Adrenal gland (tissue), 12 donors: ENCODE measurements around the gene REEP3. TPM values are rescaled to one million over a fixed set of nuclear protein-coding genes. Genes with fewer than 3 reads are reported as not detected.

ENCODE experiments used
- DNase-seq, 7 donors: peaks; one replicate each; pipeline ENCODE4 v3.0.0-alpha.2; 2019 to 2020
- H3K27ac ChIP-seq, 5 donors: fragments of 200-600 bp; sonication (generic) in 4 of 5; 1 replicate in 3 of 5; 2 replicates in 2 of 5; pipeline versions ENCODE4 v1.5.1 to v1.8.0; 2016 to 2020; ENCODE audit warnings: mild to moderate bottlenecking in 1 of 5
- H3K27me3 ChIP-seq: fragments of 200-600 bp; 2 replicates; pipeline ENCODE4 v1.8.0; 2021
- H3K36me3 ChIP-seq, 2 donors: fragments of 200-600 bp; replicated peaks in 1 of 2; 1 replicate in 1 of 2; 2 replicates in 1 of 2; pipeline versions ENCODE4 v1.5.1 to v1.8.0; 2018 to 2022
- H3K4me1 ChIP-seq, 2 donors: fragments of 200-600 bp; replicated peaks in 1 of 2; 1 replicate in 1 of 2; 2 replicates in 1 of 2; pipeline versions ENCODE4 v1.5.1 to v1.8.0; 2018 to 2021
- H3K4me3 ChIP-seq, 4 donors: fragments of 200-600 bp; sonication (generic) in 3 of 4; one replicate each; pipeline ENCODE4 v1.5.1; 2016 to 2018
- H3K9me3 ChIP-seq, 3 donors: fragments of 200-600 bp; sonication (generic) in 1 of 3; replicated peaks in 1 of 3; 1 replicate in 2 of 3; 2 replicates in 1 of 3; pipeline versions ENCODE4 v1.5.1 to v1.8.0; 2016 to 2021
- POLR2A ChIP-seq, 2 donors: fragments of 450-650 bp; IDR thresholded peaks; one replicate each; pipeline ENCODE4 v1.6.1; 2017; ENCODE audit warnings: antibody characterized with exemption in 2 of 2, mild to moderate bottlenecking in 2 of 2, moderate library complexity in 1 of 2
- WGBS, 4 donors: extraction: QIAGEN DNeasy Blood & Tissue Kit in 2 of 4; methylation state at CpG; one replicate each; pipeline versions ENCODE4 v1.1.5 to v1.1.7; 2013 to 2017; 5-methylcytosine and 5-hydroxymethylcytosine counted together
- intact Hi-C, 2 donors: fragments of 100-400 bp; cut with DNase I; formaldehyde crosslinking; loops; one replicate each; pipeline versions ENCODE4 v1.14.1 to v1.15.0; 2022 to 2023
- polyA plus RNA-seq, 3 donors: library from polyadenylated mRNA; stranded (reverse); fragments of 200-250 nt in 2 of 3; fragments of 350-450 nt in 1 of 3; fragmentation: Illumina TruSeq in 1 of 3; extraction: RNeasy Lipid Tissue Mini Kit (QIAGEN cat#74804) in 1 of 3; gene quantifications; one replicate each; pipeline ENCODE4 v1.2.3, GENCODE V29; 2013 to 2014
- total RNA-seq, 9 donors: library from RNA; depleted of rRNA in 4 of 9; stranded (reverse); fragments of >200 nt in 4 of 9; fragments of 120-200 nt in 1 of 9; fragmentation: NEBNext Ultra II Directional in 1 of 9; extraction: Animal tissue kit (Norgen Biotek cat#: 25700) in 1 of 9; gene quantifications; one replicate each; pipeline versions ENCODE4 v1.1.0 to v1.2.4, GENCODE V29; 2013 to 2023
- TF ChIP-seq, protein P1 (sequence below), 6 experiments: fragments of 450-650 bp in 4 of 6; fragments of 200-600 bp in 2 of 6; sonication (generic) in 1 of 6; IDR thresholded peaks; 1 replicate in 5 of 6; 2 replicates in 1 of 6; pipeline versions ENCODE4 v1.5.1 to v1.8.0; 2016 to 2021; ENCODE audit warnings: antibody characterized with exemption in 6 of 6, mild to moderate bottlenecking in 2 of 6, moderate library complexity in 1 of 6
- donor health status: healthy with polysubstance abuse.
- donor health status: Bipolar disorder and iron deficiency.
- donor health status: DM: yes; HTN: yes; CAD: no.
- donor health status: DM: no; HTN: no; CAD: no.
- donor health status: DM: no; HTN: no; CAD: no.
- donor health status: DM: yes; HTN: yes; CAD: no.

The REEP3 gene
- total and polyA plus RNA-seq, 12 donors: 5.1 to 79.8 (median 48.1) TPM

GRCh38 chr10:63534723-63535122 lies 13.5 kb downstream of the REEP3 start:
- Histone ChIP-seq H3K4me3 (no peak overlapping the region), H3K36me3 (no peaks in the 10 kb centered on the region), H3K27ac (no peak overlapping the region), H3K4me1 (no peaks in the 10 kb centered on the region), H3K9me3 (no peaks in the 10 kb centered on the region), H3K27me3 (no peaks in the 10 kb centered on the region)
- TF ChIP-seq, protein P1, sequence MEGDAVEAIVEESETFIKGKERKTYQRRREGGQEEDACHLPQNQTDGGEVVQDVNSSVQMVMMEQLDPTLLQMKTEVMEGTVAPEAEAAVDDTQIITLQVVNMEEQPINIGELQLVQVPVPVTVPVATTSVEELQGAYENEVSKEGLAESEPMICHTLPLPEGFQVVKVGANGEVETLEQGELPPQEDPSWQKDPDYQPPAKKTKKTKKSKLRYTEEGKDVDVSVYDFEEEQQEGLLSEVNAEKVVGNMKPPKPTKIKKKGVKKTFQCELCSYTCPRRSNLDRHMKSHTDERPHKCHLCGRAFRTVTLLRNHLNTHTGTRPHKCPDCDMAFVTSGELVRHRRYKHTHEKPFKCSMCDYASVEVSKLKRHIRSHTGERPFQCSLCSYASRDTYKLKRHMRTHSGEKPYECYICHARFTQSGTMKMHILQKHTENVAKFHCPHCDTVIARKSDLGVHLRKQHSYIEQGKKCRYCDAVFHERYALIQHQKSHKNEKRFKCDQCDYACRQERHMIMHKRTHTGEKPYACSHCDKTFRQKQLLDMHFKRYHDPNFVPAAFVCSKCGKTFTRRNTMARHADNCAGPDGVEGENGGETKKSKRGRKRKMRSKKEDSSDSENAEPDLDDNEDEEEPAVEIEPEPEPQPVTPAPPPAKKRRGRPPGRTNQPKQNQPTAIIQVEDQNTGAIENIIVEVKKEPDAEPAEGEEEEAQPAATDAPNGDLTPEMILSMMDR (IDR thresholded peaks at IDR 0.05): no peak
- TF ChIP-seq POLR2A (IDR thresholded peaks at IDR 0.05): no peak
- DNase-seq: no peak
- intact Hi-C loops: no loop called here

DNA sequence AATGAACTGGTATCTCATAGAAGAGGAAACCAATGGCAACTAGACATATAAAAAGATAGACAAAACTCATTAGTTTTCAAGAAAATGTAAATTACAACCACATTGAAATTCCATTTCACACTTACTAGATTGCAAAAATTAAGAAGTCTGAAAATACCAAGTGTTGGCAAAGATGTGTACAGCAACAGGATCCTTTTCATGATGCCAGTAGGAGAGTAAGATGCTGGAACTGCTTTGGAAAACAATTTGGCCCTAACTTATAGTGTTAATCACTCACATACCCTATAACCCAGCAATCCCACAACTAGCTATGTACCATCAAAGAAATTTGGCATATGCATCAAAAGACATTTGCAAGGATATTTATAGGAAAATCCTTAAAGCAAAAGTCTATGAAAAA lies 15.5 kb downstream of the REEP3 start:
- H3K4me1 ChIP-seq: peaks cover 12 to 15% of the 10 kb centered on the region in 2 donors
- H3K36me3 ChIP-seq: no peaks in the 10 kb centered on the region
- DNase-seq: no peak
- intact Hi-C loops: no loop called here
- H3K27ac ChIP-seq: no peak overlapping the region
- no peaks in the 10 kb centered on the region for H3K27me3 ChIP-seq
- H3K4me3 ChIP-seq: no peak overlapping the region
- TF ChIP-seq POLR2A (IDR thresholded peaks at IDR 0.05): no peak
- TF ChIP-seq, protein P1 (IDR thresholded peaks at IDR 0.05): no peak
- H3K9me3 ChIP-seq: no peaks in the 10 kb centered on the region

DNA sequence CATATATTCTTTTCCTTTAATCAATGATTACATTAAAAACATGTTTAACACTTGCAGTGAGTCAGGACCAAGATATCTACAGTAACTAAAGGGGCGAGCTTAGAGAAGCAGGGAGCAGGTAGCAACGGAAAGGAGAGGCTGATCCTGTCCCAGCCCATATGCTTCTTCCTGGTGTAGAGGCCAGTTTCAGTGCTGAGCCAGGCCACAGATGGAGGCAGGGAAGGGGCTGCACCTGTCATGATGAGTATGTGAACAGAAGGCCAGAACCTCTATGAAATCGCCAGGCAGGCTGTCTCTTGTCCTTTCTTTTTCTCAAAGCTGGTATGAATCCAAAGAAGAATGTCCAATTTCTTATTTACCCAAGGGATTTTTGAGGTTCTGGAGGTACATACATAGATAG lies 16.3 kb downstream of the REEP3 start:
- Histone ChIP-seq H3K4me1 (peaks cover 12 to 20% of the 10 kb centered on the region in 2 donors), H3K36me3 (no peaks in the 10 kb centered on the region), H3K27me3 (no peaks in the 10 kb centered on the region), H3K27ac (no peak overlapping the region), H3K4me3 (no peak overlapping the region), H3K9me3 (no peaks in the 10 kb centered on the region)
- TF ChIP-seq POLR2A (IDR thresholded peaks at IDR 0.05): no peak
- TF ChIP-seq, protein P1 (IDR thresholded peaks at IDR 0.05): no peak
- no peak for DNase-seq
- intact Hi-C loops: no loop called here
- WGBS, 4 donors: 84 to 91% (median 88%) methylated on average over 3 of the region's 3 CpGs

DNA sequence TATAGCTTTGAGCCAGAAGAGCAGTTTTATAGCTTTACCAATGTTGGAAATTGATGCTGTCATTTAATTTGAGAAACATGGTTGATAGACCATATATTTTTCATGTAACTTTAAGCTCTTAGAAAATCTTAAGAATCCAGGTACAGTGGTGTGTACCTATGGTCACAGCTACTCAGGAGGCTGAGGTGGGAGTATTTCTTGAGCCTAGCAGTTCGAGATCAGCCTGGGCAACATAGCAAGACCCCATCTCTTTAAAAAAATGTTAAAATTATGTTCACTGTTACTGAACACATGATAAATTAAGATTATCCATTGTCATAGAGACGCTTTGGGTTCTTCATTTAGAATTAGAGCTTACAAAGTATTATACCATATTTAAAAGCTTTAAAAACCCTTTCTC lies 18.2 kb downstream of the REEP3 start:
- Histone ChIP-seq H3K27ac (no peak overlapping the region), H3K36me3 (no peaks in the 10 kb centered on the region), H3K4me3 (no peak overlapping the region), H3K9me3 (no peaks in the 10 kb centered on the region), H3K4me1 (peaks cover 12 to 36% of the 10 kb centered on the region in 2 donors), H3K27me3 (no peaks in the 10 kb centered on the region)
- TF ChIP-seq POLR2A (IDR thresholded peaks at IDR 0.05): no peak
- TF ChIP-seq, protein P1 (IDR thresholded peaks at IDR 0.05): no peak
- WGBS, 4 donors: 96 to 99% (median 98%) methylated on average over 2 of the region's 2 CpGs
- DNase-seq: no peak
- intact Hi-C loops: no loop called here
